H1 (cell line): ENCODE data around the gene HHAT. TPM values are rescaled to one million over a fixed set of nuclear protein-coding genes. Genes with fewer than 3 reads are reported as not detected.

Experiments
- CTCF ChIA-PET: fragments of 300-600 bp; sonication (Branson Sonifier 250); formaldehyde crosslinking; loops from one replicate; lab custom pipeline; 2021; ENCODE audit not compliant: partially characterized antibody; lab: Charles Lee
- POLR2A ChIA-PET: fragments of 300-600 bp; sonication (Branson Sonifier 250); formaldehyde crosslinking; loops from one replicate; lab custom pipeline; 2021; ENCODE audit warnings: inconsistent platforms; ENCODE audit not compliant: partially characterized antibody; lab: Charles Lee
- DNase-seq, 2 experiments: peaks; one replicate each; pipeline versions ENCODE4 v3.0.0 to v3.0.0-alpha.2; 2010 to 2022; ENCODE audit warnings: low spot score in 2 of 2, low read depth in 1 of 2, mixed read lengths in 1 of 2
- FAIRE-seq: peaks from 2 replicates; lab custom pipeline; 2011; peaks lifted over from hg19 to GRCh38; lab: Jason Lieb, UNC
- H2AFZ ChIP-seq: 2 replicates; pipeline ENCODE4 v1.8.1; 2012; ENCODE audit warnings: low read length, inconsistent platforms
- H2AK5ac ChIP-seq: 2 replicates; pipeline ENCODE4 v1.6.1; 2013; ENCODE audit warnings: low read depth, low read length
- H2BK120ac ChIP-seq: replicated peaks from 2 replicates; pipeline ENCODE3; 2013; ENCODE audit warnings: low read depth, low read length, inconsistent platforms
- H2BK12ac ChIP-seq: 2 replicates; pipeline ENCODE4 v1.6.1; 2013; ENCODE audit warnings: low read depth, low read length
- H2BK15ac ChIP-seq: 2 replicates; pipeline ENCODE4 v1.6.1; 2013; ENCODE audit warnings: low read length
- H2BK20ac ChIP-seq: 2 replicates; pipeline ENCODE4 v1.6.1; 2013; ENCODE audit warnings: low read length
- H2BK5ac ChIP-seq: 2 replicates; pipeline ENCODE4 v1.6.1; 2013; ENCODE audit warnings: low read depth, low read length
- H3K14ac ChIP-seq: 2 replicates; pipeline ENCODE4 v1.6.1; 2013; ENCODE audit warnings: inconsistent platforms; ENCODE audit not compliant: insufficient read length
- H3K18ac ChIP-seq: 2 replicates; pipeline ENCODE4 v1.6.1; 2013; ENCODE audit warnings: low read length; ENCODE audit errors: extremely low read depth
- H3K23ac ChIP-seq: 2 replicates; pipeline ENCODE4 v1.6.1; 2013; ENCODE audit warnings: inconsistent platforms; ENCODE audit not compliant: insufficient read length
- H3K23me2 ChIP-seq: 2 replicates; pipeline ENCODE4 v1.6.1; 2013; ENCODE audit warnings: low read depth, low read length
- H3K27ac ChIP-seq: 2 replicates; pipeline ENCODE4 v1.6.1; 2011; ENCODE audit warnings: low read depth, low read length, inconsistent platforms
- H3K27me3 ChIP-seq, 4 experiments: replicated peaks in 1 of 4; 1 replicate in 1 of 4; 2 replicates in 3 of 4; pipeline versions ENCODE4 v1.6.1 to v1.8.1; 2011 to 2013; ENCODE audit warnings: low read length in 3 of 4, mild to moderate bottlenecking in 3 of 4, inconsistent platforms in 2 of 4, mixed read lengths in 2 of 4, moderate library complexity in 1 of 4; ENCODE audit not compliant: control insufficient read depth in 3 of 4, insufficient read depth in 3 of 4; ENCODE audit errors: extremely low read depth in 1 of 4
- H3K36me3 ChIP-seq, 4 experiments: 2 replicates each; pipeline versions ENCODE4 v1.6.1 to v1.8.1; 2011 to 2013; ENCODE audit warnings: mild to moderate bottlenecking in 4 of 4, low read length in 3 of 4, moderate library complexity in 2 of 4, control low read depth in 1 of 4, inconsistent platforms in 1 of 4; ENCODE audit not compliant: insufficient read depth in 4 of 4, control insufficient read depth in 2 of 4
- H3K4ac ChIP-seq: replicated peaks from 2 replicates; pipeline ENCODE3; 2013; ENCODE audit warnings: low read length, low read depth, mixed read lengths, inconsistent platforms; ENCODE audit not compliant: insufficient read length
- H3K4me1 ChIP-seq, 4 experiments: replicated peaks in 1 of 4; 1 replicate in 1 of 4; 2 replicates in 3 of 4; pipeline versions ENCODE4 v1.6.1 to v1.8.1; 2011 to 2013; ENCODE audit warnings: low read length in 3 of 4, inconsistent platforms in 2 of 4, mixed read lengths in 1 of 4; ENCODE audit not compliant: insufficient read depth in 4 of 4, control insufficient read depth in 3 of 4
- H3K4me2 ChIP-seq, 2 experiments: 2 replicates each; pipeline versions ENCODE4 v1.6.1 to v1.8.1; 2011 to 2013; ENCODE audit warnings: low read depth in 2 of 2, low read length in 2 of 2, control low read depth in 1 of 2, inconsistent platforms in 1 of 2, mild to moderate bottlenecking in 1 of 2; ENCODE audit not compliant: insufficient read depth in 1 of 2
- H3K4me3 ChIP-seq, 4 experiments: fragments of 200-600, 300-600 bp in 1 of 4; sonication (generic), shearing (Covaris generic), sonication (Bioruptor Twin) in 1 of 4; 2 replicates each; pipeline versions ENCODE4 v1.5.1 to v1.8.1; 2011 to 2016; ENCODE audit warnings: low read length in 4 of 4, low read depth in 3 of 4, control low read depth in 2 of 4, inconsistent platforms in 2 of 4, mild to moderate bottlenecking in 2 of 4, mixed read lengths in 1 of 4, moderate library complexity in 1 of 4; ENCODE audit not compliant: insufficient read depth in 2 of 4; ENCODE audit errors: extremely low read depth in 1 of 4
- H3K56ac ChIP-seq: replicated peaks from 2 replicates; pipeline ENCODE3; 2013; ENCODE audit warnings: low read depth, mild to moderate bottlenecking, mixed read lengths, low read length, inconsistent platforms; ENCODE audit not compliant: insufficient read length
- H3K79me1 ChIP-seq: 2 replicates; pipeline ENCODE4 v1.6.1; 2013; ENCODE audit warnings: low read depth, low read length, control low read depth
- H3K79me2 ChIP-seq, 2 experiments: 2 replicates each; pipeline versions ENCODE4 v1.6.1 to v1.8.1; 2012 to 2013; ENCODE audit warnings: low read length in 2 of 2, mild to moderate bottlenecking in 2 of 2, inconsistent platforms in 1 of 2; ENCODE audit not compliant: insufficient read depth in 2 of 2, control insufficient read depth in 1 of 2
- H3K9ac ChIP-seq, 4 experiments: replicated peaks in 1 of 4; 1 replicate in 1 of 4; 2 replicates in 3 of 4; pipeline versions ENCODE4 v1.6.1 to v1.8.1; 2011 to 2013; ENCODE audit warnings: low read depth in 3 of 4, low read length in 3 of 4, control low read depth in 2 of 4, mild to moderate bottlenecking in 2 of 4, moderate library complexity in 2 of 4, inconsistent platforms in 1 of 4; ENCODE audit errors: extremely low read depth in 1 of 4
- H3K9me3 ChIP-seq, 2 experiments: 2 replicates each; pipeline versions ENCODE4 v1.6.1 to v1.8.1; 2012 to 2013; ENCODE audit warnings: mild to moderate bottlenecking in 2 of 2, moderate library complexity in 2 of 2, control low read depth in 1 of 2, inconsistent platforms in 1 of 2, low read depth in 1 of 2, low read length in 1 of 2, mixed read lengths in 1 of 2; ENCODE audit not compliant: insufficient read depth in 2 of 2
- H4K20me1 ChIP-seq, 2 experiments: replicated peaks in 1 of 2; 2 replicates each; pipeline versions ENCODE3 to v1.8.1; 2011 to 2013; ENCODE audit warnings: inconsistent platforms in 2 of 2, low read length in 2 of 2, mild to moderate bottlenecking in 1 of 2; ENCODE audit not compliant: insufficient read depth in 2 of 2, control insufficient read depth in 1 of 2
- H4K5ac ChIP-seq: 2 replicates; pipeline ENCODE4 v1.6.1; 2013; ENCODE audit warnings: low read length, low read depth, mixed read lengths, inconsistent platforms; ENCODE audit not compliant: insufficient read length
- H4K8ac ChIP-seq: 2 replicates; pipeline ENCODE4 v1.8.0; 2013; ENCODE audit warnings: mild to moderate bottlenecking, moderate library complexity, low read length, inconsistent platforms; ENCODE audit not compliant: insufficient read depth; ENCODE audit errors: extremely low read depth
- H4K91ac ChIP-seq: replicated peaks from 2 replicates; pipeline ENCODE3; 2013; ENCODE audit warnings: low read length, mixed read lengths, inconsistent platforms; ENCODE audit not compliant: insufficient read length
- KDM5A ChIP-seq: fragments of 200-600 bp; IDR thresholded peaks from 2 replicates; pipeline ENCODE4 v1.7.1; 2012; ENCODE audit warnings: mild to moderate bottlenecking, low read length, inconsistent platforms, mixed read lengths
- WGBS, 2 experiments: shearing (Covaris generic) in 1 of 2; methylation state at CpG; one replicate each; pipeline versions ENCODE4 v1.1.6 to v1.1.7; 2013 to 2015; ENCODE audit warnings: low lambda C conversion rate in 2 of 2, mixed read lengths in 2 of 2, inconsistent platforms in 1 of 2, low coverage in 1 of 2, missing lambda C conversion rate in 1 of 2; ENCODE audit not compliant: insufficient replicate concordance in 2 of 2, insufficient coverage in 1 of 2, insufficient read length in 1 of 2; ENCODE audit errors: extremely low coverage in 1 of 2, missing lambda C conversion rate in 1 of 2; 5-methylcytosine and 5-hydroxymethylcytosine counted together
- polyA plus RNA-seq, 7 experiments: library from polyadenylated mRNA; depleted of rRNA in 3 of 7; stranded (reverse) in 5 of 7; unstranded in 2 of 7; fragments of >200 nt in 5 of 7; fragments of 200-250 nt in 2 of 7; gene quantifications; 1 replicate in 5 of 7; 2 replicates in 1 of 7; 4 replicates in 1 of 7; pipeline versions ENCODE4 v1.2.1 to v1.2.3, GENCODE V29; 2011 to 2013; ENCODE audit warnings: missing spikeins in 2 of 7, mixed read lengths in 2 of 7
- total RNA-seq: library from RNA; stranded (reverse); fragmentation: NEBNext Ultra II Directional; extraction: Animal tissue kit (Norgen Biotek cat#: 25700); gene quantifications from 2 replicates; pipeline ENCODE4 v1.2.1, GENCODE V29; 2021

The HHAT gene
- total and polyA plus RNA-seq, 2 of the 8 experiments (the other 6 are each of a cell fraction or from before 2014, with no cell fraction given), result 0.15 to 0.51 TPM

DNA sequence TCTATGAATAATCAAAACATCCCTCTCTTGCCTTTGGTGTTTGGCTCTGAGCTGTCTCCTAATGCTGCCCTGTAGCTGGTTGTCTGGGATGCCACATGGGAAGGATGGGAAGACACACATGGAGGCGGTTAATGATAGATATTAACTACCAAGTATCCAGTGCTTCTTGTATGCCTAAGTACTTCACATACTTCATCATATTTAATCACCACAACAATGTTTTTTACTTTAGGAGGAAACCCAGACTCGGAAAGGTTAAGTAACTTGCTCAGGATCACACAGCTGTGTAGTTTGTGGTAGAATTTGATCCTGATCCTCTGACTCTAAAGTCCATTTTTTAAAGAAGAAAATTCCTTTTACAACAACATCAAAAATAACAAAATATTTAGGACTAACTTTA is 88.0 kb downstream of the HHAT start:
- Histone ChIP-seq H2BK5ac (no peak overlapping the region), H3K4me1 (peaks cover 2 to 6% (median 3%) of the 10 kb centered on the region in 4 experiments; a peak in 3 of 7 replicates), H3K4me3 (no peak overlapping the region), H3K9ac (no peak overlapping the region), H2BK12ac (no peak overlapping the region), H3K27me3 (no peaks in the 10 kb centered on the region), H3K14ac (no peak overlapping the region), H3K18ac (no peak overlapping the region), H2BK15ac (no peak overlapping the region), H4K20me1 (no peaks in the 10 kb centered on the region), H3K27ac (no peak overlapping the region), H4K8ac (no peak overlapping the region), H2AK5ac (no peak overlapping the region), H3K4me2 (no peak overlapping the region), H3K4ac (no peak overlapping the region), H2BK20ac (no peak overlapping the region), H2BK120ac (no peak overlapping the region), H3K56ac (no peak overlapping the region), H4K5ac (no peak overlapping the region), H3K79me2 (no peaks in the 10 kb centered on the region), H3K36me3 (no peaks in the 10 kb centered on the region), H3K79me1 (no peaks in the 10 kb centered on the region), H3K23ac (no peak overlapping the region), H3K23me2 (no peaks in the 10 kb centered on the region), H2AFZ (no peak overlapping the region), H4K91ac (no peak overlapping the region), H3K9me3 (peaks cover 0 to 2% of the 10 kb centered on the region in 2 experiments; a peak in 1 of 4 replicates)
- WGBS, 2 experiments, result 85% methylated on average over 2 of the region's 2 CpGs; no CpG with 5 or more reads in 1 of the 2 experiments
- CTCF ChIA-PET, result interaction anchor here (0.6 to 4.8 kb wide), 18 partner anchors 9 to 719 kb away, joined by 3 to 33 read pairs (median 4); partner anchors contain the start of gene KCNH1
- no peak for DNase-seq
- POLR2A ChIA-PET, result interaction anchor here (2.2 kb wide), 1 partner anchor 42 kb away, joined by 13 read pairs; no protein-coding TSS in a partner anchor
- no peak for FAIRE-seq
- no peak for TF ChIP-seq KDM5A
